Thoracic aorta (tissue), 2 donors: Measurements from ENCODE around the gene PPIP5K2. TPM values are rescaled to one million over a fixed set of nuclear protein-coding genes. Genes with fewer than 3 reads are reported as not detected.

Source experiments
- ATAC-seq: fragments of 150-250 bp; one replicate; pipeline ENCODE4 v1.8.0; 2017; ENCODE audit warnings: low read depth; ENCODE audit not compliant: insufficient number of reproducible peaks, low FRiP score
- DNase-seq: peaks from one replicate; pipeline ENCODE4 v3.0.0-alpha.2; 2020; ENCODE audit warnings: low spot score
- H3K27ac ChIP-seq, 2 donors: fragments of 200-600 bp; sonication (generic); 1 replicate in 1 of 2; 2 replicates in 1 of 2; pipeline ENCODE4 v1.5.1; 2016; ENCODE audit warnings: mild to moderate bottlenecking in 2 of 2, moderate library complexity in 2 of 2
- H3K27me3 ChIP-seq: fragments of 200-600 bp; sonication (generic); replicated peaks from 2 replicates; pipeline ENCODE4 v1.6.0; 2016; ENCODE audit warnings: mild to moderate bottlenecking; ENCODE audit not compliant: insufficient read depth
- H3K36me3 ChIP-seq: fragments of 200-600 bp; sonication (generic); one replicate; pipeline ENCODE4 v1.5.1; 2016
- H3K4me1 ChIP-seq, 2 donors: fragments of 200-600 bp; sonication (generic); 1 replicate in 1 of 2; 2 replicates in 1 of 2; pipeline versions ENCODE4 v1.5.1 to v1.6.0; 2016; ENCODE audit warnings: low read depth in 2 of 2, mild to moderate bottlenecking in 1 of 2; ENCODE audit not compliant: control insufficient read depth in 1 of 2
- H3K4me3 ChIP-seq: fragments of 200-600 bp; sonication (generic); 2 replicates; pipeline ENCODE4 v1.5.1; 2016; ENCODE audit warnings: mild to moderate bottlenecking
- H3K9me3 ChIP-seq: fragments of 200-600 bp; sonication (generic); 2 replicates; pipeline ENCODE4 v1.5.1; 2016
- total RNA-seq, 2 donors: library from RNA; depleted of rRNA; stranded (reverse); fragments of >200 nt; gene quantifications; one replicate each; pipeline versions ENCODE4 v1.1.0 to v1.2.3, GENCODE V29; 2016
- TF ChIP-seq, protein P1 (sequence below): fragments of 200-600 bp; sonication (generic); IDR thresholded peaks from one replicate; pipeline ENCODE4 v1.5.1; 2019; ENCODE audit warnings: antibody characterized with exemption

The PPIP5K2 gene
- total RNA-seq, 2 donors from 2014 or later, result 60.8 to 67.5 TPM

DNA sequence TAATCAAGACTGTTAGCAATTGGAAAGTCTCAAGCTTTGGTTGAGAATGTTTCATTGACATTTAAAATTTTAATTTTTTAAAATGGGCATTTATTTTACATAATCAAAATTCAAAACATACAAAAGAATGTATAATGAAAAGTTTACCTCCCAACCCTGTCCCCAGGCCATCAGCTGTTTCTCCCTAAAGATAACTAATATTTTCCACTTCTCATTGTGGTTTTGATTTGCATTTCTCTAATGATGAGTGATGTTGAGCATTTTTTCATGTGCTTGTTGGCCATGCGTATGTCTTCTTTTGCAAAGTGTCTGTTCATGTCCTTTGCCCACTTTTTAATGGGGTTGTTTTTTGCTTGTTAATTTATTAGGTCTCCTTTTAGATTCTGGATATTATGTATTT lies 127.0 kb downstream of the PPIP5K2 start:
- Histone ChIP-seq H3K36me3 (no peaks in the 10 kb centered on the region), H3K4me3 (no peak overlapping the region), H3K27ac (no peak overlapping the region), H3K27me3 (no peaks in the 10 kb centered on the region), H3K4me1 (no peaks in the 10 kb centered on the region), H3K9me3 (no peaks in the 10 kb centered on the region)
- DNase-seq, result no peak
- no peak for ATAC-seq
- TF ChIP-seq, protein P1, sequence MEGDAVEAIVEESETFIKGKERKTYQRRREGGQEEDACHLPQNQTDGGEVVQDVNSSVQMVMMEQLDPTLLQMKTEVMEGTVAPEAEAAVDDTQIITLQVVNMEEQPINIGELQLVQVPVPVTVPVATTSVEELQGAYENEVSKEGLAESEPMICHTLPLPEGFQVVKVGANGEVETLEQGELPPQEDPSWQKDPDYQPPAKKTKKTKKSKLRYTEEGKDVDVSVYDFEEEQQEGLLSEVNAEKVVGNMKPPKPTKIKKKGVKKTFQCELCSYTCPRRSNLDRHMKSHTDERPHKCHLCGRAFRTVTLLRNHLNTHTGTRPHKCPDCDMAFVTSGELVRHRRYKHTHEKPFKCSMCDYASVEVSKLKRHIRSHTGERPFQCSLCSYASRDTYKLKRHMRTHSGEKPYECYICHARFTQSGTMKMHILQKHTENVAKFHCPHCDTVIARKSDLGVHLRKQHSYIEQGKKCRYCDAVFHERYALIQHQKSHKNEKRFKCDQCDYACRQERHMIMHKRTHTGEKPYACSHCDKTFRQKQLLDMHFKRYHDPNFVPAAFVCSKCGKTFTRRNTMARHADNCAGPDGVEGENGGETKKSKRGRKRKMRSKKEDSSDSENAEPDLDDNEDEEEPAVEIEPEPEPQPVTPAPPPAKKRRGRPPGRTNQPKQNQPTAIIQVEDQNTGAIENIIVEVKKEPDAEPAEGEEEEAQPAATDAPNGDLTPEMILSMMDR, result no peak

DNA sequence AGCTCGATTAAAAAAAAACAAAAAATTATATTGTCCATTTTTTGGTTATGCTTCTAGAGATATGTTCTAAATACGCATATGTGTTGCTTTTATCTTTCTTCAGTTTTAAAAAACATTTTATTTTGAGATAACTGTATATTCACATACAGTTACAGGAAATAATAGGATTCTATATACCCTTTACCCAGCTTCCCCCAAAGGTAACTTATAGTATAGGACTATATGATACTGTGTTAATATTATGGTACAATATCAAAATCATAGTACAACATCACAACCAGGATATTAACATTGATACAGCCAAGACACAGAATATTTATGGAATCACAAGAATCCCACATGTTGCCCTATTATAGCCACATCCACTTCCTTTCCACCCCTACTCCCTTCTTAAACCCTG lies 129.0 kb downstream of the PPIP5K2 start:
- TF ChIP-seq, protein P1, result no peak
- H3K4me1 ChIP-seq, result no peaks in the 10 kb centered on the region
- H3K9me3 ChIP-seq, result no peaks in the 10 kb centered on the region
- no peaks in the 10 kb centered on the region for H3K36me3 ChIP-seq
- ATAC-seq (no peak), DNase-seq (no peak)
- no peak overlapping the region for H3K4me3 ChIP-seq
- H3K27ac ChIP-seq, result no peak overlapping the region
- no peaks in the 10 kb centered on the region for H3K27me3 ChIP-seq

DNA sequence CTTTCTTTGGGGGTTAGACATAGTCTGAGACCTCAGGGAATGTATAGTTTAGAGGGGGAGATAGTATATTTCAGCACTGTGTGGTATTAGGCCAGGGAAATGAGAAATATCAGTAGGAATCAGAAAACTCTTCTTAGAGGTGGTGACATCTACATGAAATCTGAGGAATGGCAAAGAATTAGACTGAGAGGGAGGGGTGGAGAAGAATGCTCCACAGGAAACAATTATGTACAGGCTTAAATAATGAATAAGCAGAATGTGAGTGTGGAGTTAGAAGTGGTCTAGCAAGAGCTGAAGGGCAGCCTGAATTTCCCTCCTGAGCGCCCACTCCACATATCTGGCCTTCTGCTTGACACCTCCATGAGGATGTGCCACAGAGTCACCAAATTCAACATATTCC lies 134.8 kb downstream of the PPIP5K2 start:
- TF ChIP-seq, protein P1, result no peak
- DNase-seq (no peak), ATAC-seq (no peak)
- no peak overlapping the region for H3K4me3 ChIP-seq
- H3K27ac ChIP-seq, result no peak overlapping the region
- no peaks in the 10 kb centered on the region for H3K36me3 ChIP-seq
- H3K4me1 ChIP-seq, result peaks cover 0 to 1% of the 10 kb centered on the region in 2 donors
- H3K27me3 ChIP-seq, result no peaks in the 10 kb centered on the region
- no peaks in the 10 kb centered on the region for H3K9me3 ChIP-seq

DNA sequence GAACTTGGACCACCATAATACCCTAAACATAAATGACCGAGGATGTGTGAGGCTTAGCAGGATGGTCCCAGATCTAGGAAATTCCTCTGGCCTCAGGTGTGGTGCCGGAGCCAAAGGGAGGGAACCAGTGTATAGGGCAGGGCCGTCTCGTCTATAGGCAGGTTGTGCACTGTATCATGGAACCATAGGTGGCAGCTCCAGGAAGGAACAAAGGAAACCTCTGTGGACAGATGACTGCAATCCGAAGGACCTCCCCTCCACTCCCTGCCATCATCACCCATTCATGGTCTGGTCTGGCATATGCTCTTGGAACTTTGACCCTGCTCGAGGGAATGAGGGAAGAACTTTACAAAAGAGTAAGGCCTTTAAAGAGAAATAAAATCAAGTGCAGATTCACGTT lies 135.6 kb downstream of the PPIP5K2 start:
- Histone ChIP-seq H3K4me1 (peaks cover 0 to 6% of the 10 kb centered on the region in 2 donors), H3K4me3 (no peak overlapping the region), H3K36me3 (no peaks in the 10 kb centered on the region), H3K27me3 (no peaks in the 10 kb centered on the region), H3K27ac (no peak overlapping the region), H3K9me3 (no peaks in the 10 kb centered on the region)
- ATAC-seq (no peak), DNase-seq (no peak)
- TF ChIP-seq, protein P1, result no peak

DNA sequence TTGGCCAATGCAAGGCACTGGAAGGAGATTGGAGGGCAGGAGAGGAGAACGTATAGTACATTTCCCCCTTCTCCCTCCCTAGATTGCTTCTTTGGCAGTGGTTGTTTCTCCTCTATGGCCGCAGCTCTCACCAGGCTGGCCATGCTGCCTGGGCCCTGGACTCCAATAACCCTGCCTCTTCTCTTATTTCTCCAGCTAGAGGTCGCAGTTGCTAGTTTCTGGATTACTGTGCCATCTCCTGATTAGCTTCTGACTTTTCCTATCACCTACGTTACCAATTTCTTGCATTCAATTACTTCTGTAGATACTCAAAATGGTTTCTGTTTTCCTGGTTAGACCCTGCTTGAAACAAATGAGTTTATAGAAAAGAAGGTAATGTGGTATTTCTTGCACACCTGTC lies 136.1 kb downstream of the PPIP5K2 start:
- H3K4me1 ChIP-seq, result peaks cover 0 to 11% of the 10 kb centered on the region in 2 donors
- no peak overlapping the region for H3K4me3 ChIP-seq
- H3K9me3 ChIP-seq, result no peaks in the 10 kb centered on the region
- no peak for ATAC-seq
- no peak overlapping the region for H3K27ac ChIP-seq
- no peaks in the 10 kb centered on the region for H3K27me3 ChIP-seq
- TF ChIP-seq, protein P1, result no peak
- H3K36me3 ChIP-seq, result no peaks in the 10 kb centered on the region
- no peak for DNase-seq
